HAP-1 (cell line): ENCODE results near the gene HMGXB4.

Source experiments
- DNase-seq, 2 experiments: peaks; one replicate each; pipeline ENCODE4 v3.0.0-alpha.2; 2016 to 2020; ENCODE audit warnings: low spot score in 2 of 2
- H3K27me3 ChIP-seq: fragments of 250-450 bp; sonication (Bioruptor Pico); 2 replicates; pipeline ENCODE4 v1.5.1; 2020; ENCODE audit warnings: low read depth, mild to moderate bottlenecking, moderate library complexity
- H3K36me3 ChIP-seq: fragments of 250-450 bp; sonication (Bioruptor Pico); replicated peaks from 2 replicates; pipeline ENCODE4 v1.5.1; 2020; ENCODE audit warnings: mild to moderate bottlenecking
- H3K4me1 ChIP-seq: fragments of 250-450 bp; sonication (Bioruptor Pico); 2 replicates; pipeline ENCODE4 v1.5.1; 2020; ENCODE audit warnings: mild to moderate bottlenecking
- H3K4me3 ChIP-seq: fragments of 250-450 bp; sonication (Bioruptor Pico); 2 replicates; pipeline ENCODE4 v1.5.1; 2020; ENCODE audit warnings: mild to moderate bottlenecking, moderate library complexity
- H3K9me3 ChIP-seq: fragments of 250-450 bp; sonication (Bioruptor Pico); 2 replicates; pipeline ENCODE4 v1.5.1; 2020; ENCODE audit warnings: mild to moderate bottlenecking, moderate library complexity
- in situ Hi-C: fragments of 300-500 bp; cut with MboI; formaldehyde crosslinking; loops from 3 replicates; pipeline ENCODE4 v1.14.3; 2020; ENCODE audit warnings: low sequenced_read_pairs, inconsistent platforms, mixed read lengths

Gene HMGXB4, protein sequence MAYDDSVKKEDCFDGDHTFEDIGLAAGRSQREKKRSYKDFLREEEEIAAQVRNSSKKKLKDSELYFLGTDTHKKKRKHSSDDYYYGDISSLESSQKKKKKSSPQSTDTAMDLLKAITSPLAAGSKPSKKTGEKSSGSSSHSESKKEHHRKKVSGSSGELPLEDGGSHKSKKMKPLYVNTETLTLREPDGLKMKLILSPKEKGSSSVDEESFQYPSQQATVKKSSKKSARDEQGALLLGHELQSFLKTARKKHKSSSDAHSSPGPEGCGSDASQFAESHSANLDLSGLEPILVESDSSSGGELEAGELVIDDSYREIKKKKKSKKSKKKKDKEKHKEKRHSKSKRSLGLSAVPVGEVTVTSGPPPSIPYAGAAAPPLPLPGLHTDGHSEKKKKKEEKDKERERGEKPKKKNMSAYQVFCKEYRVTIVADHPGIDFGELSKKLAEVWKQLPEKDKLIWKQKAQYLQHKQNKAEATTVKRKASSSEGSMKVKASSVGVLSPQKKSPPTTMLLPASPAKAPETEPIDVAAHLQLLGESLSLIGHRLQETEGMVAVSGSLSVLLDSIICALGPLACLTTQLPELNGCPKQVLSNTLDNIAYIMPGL

GRCh38 chr22:35257321-35258190 lies at the start of gene HMGXB4:
Gene HMGXB4 (plus strand): TSS chr22:35257493. CDS start chr22:35262391, 4,898 bp downstream.
- peak; percentile 80 to 90 for DNase-seq
- H3K4me3 ChIP-seq = peak within 1 kb of the TSS; percentile 67
- in situ Hi-C loops = no loop called here
- H3K4me1 ChIP-seq = peaks cover 8% of the 10 kb centered on the region; the same call in 1 of the 2 replicates
- no peaks in the 10 kb centered on the region for H3K27me3 ChIP-seq
- peaks cover 8% of the 10 kb centered on the region for H3K36me3 ChIP-seq
- H3K9me3 ChIP-seq = no peaks in the 10 kb centered on the region

DNA sequence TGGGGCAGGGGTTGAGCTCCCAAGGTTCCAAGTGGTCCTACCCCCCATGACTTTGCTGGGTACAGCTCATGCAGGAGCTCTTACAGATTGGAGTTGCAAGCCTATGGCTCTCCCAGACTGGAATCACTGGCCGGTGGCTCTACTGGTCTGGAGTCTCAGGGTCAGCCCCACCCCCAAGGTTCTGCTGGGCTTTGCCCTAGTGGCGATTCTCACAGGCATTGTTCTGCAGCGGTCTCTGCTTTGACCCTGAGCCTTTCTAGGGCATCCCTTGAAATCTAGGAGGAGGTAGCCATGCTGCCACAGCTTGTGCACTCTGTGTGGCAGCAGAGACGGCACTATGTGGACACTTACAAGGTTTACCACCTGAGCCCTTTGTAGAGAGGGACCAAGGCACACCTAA lies 49.3 kb upstream of the HMGXB4 start:
- H3K27me3 ChIP-seq = 0 out of 2 replicates have a peak, but pooled peaks cover 4% of the 10 kb centered on the region
- H3K4me3 ChIP-seq = no peak overlapping the region
- H3K9me3 ChIP-seq = no peaks in the 10 kb centered on the region
- no peak for DNase-seq
- H3K4me1 ChIP-seq = no peaks in the 10 kb centered on the region
- in situ Hi-C loops = no loop called here
- H3K36me3 ChIP-seq = no peaks in the 10 kb centered on the region

DNA sequence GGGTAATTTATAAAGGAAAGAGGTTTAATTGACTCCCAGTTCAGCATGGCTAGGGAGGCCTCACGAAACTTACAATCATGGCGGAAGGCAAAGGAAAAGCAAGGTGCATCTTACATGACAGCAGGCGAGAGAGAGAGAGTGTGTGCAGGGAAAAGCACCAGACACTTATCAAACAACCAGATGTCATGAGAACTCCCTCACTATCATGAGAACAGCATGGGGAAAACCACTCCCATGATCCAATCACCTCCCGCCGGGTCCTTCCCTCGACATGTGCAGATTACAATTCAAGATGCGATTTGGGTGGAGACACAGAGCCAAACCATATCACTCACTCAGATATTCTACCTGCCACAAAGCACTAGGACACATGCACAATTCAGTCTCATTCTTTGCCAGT lies 48.1 kb upstream of the HMGXB4 start:
- 0 out of 2 replicates have a peak, but pooled peaks cover 4% of the 10 kb centered on the region for H3K27me3 ChIP-seq

DNA sequence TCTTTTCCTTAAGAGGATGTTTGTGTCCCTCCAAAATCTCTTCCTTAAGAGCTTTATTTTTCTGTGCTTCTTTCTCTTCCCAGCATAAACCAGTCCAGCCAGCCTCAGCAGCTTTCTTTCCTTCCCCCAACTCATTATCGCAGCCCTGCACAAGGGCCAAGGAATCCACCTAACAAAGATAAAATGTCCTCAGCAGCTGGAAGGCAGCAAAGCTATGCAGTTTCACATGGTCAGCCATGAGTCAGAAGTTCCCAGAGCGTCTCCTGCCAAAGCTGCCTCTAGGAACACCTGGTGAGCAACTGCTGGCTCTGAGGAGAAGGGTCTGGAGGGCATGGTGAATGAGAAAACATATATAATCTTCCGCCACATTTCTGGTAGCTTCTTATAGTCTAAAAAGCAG lies 45.3 kb upstream of the HMGXB4 start:
- no peak for DNase-seq
- Histone ChIP-seq H3K27me3 (0 out of 2 replicates have a peak, but pooled peaks cover 2% of the 10 kb centered on the region), H3K4me1 (no peaks in the 10 kb centered on the region), H3K36me3 (no peaks in the 10 kb centered on the region), H3K9me3 (no peaks in the 10 kb centered on the region), H3K4me3 (no peak overlapping the region)
- in situ Hi-C loops = no loop called here

More for the DNA sequence above, 48.1 kb upstream of the HMGXB4 start:
- in situ Hi-C loops = no loop called here
- Histone ChIP-seq H3K4me1 (no peaks in the 10 kb centered on the region), H3K9me3 (no peaks in the 10 kb centered on the region), H3K36me3 (no peaks in the 10 kb centered on the region), H3K4me3 (no peak overlapping the region)
- no peak for DNase-seq

- Histone ChIP-seq H3K4me1 (no peaks in the 10 kb centered on the region), H3K9me3 (no peaks in the 10 kb centered on the region), H3K27me3 (0 out of 2 replicates have a peak, but pooled peaks cover 2% of the 10 kb centered on the region), H3K36me3 (no peaks in the 10 kb centered on the region), H3K4me3 (no peak overlapping the region)
- in situ Hi-C loops = no loop called here
- no peak for DNase-seq
Observed at GRCh38 chr22:35212996-35213395, 44.3 kb upstream of the HMGXB4 start.

GRCh38 chr22:35214968-35215367 lies 42.3 kb upstream of the HMGXB4 start:
- H3K36me3 ChIP-seq = no peaks in the 10 kb centered on the region
- DNase-seq = no peak
- no peaks in the 10 kb centered on the region for H3K9me3 ChIP-seq
- no peaks in the 10 kb centered on the region for H3K4me1 ChIP-seq
- in situ Hi-C loops = no loop called here
- H3K4me3 ChIP-seq = no peak overlapping the region
- H3K27me3 ChIP-seq = no peaks in the 10 kb centered on the region; the same call in 1 of the 2 replicates

DNA sequence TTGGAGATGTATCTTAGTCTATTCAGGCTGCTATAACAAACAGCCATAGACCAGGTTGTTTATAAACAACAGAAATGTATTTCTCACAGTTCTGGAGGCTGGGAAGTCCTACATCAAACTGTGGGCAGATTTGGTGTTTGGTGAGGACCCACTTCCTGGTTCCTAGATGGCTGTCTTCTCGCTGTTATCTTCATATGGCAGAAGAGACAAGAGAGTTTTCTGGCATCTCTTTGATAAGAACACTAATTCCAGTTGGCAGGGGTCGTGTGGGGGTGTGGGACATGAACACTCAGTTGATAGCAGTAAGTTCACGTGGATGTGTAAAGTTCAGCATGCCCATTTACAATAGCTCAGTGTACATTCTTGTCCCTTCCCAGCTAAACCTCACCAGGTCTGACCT lies 41.3 kb upstream of the HMGXB4 start:
- H3K36me3 ChIP-seq = no peaks in the 10 kb centered on the region
- in situ Hi-C loops = no loop called here

DNA sequence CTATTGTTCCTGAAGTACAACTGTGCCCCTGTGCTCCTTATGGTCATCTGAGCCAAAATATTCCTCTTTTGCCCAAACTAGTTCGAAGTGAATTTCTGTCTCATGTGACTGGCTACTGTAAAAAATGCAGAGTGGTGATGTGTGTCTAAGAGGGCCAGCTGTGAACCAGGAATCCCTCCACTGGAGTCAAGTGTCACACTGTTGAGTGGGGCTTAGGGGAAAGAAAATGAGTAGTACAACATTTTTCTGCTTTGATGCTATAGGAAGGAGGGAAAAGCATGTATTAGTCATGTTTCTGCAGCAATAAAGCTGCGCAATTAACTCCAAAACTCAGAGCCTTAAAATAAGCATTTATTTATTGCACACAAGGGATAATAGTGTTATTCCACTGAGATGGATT lies 39.8 kb upstream of the HMGXB4 start:
- no peaks in the 10 kb centered on the region for H3K36me3 ChIP-seq
- no peaks in the 10 kb centered on the region for H3K4me1 ChIP-seq
- H3K4me3 ChIP-seq = no peak overlapping the region
- H3K9me3 ChIP-seq = no peaks in the 10 kb centered on the region
- in situ Hi-C loops = no loop called here
- DNase-seq = no peak
- no peaks in the 10 kb centered on the region; the same call in 1 of the 2 replicates for H3K27me3 ChIP-seq

More for the DNA sequence above, 41.3 kb upstream of the HMGXB4 start:
- no peak overlapping the region for H3K4me3 ChIP-seq
- H3K4me1 ChIP-seq = no peaks in the 10 kb centered on the region
- H3K27me3 ChIP-seq = no peaks in the 10 kb centered on the region; the same call in 1 of the 2 replicates
- no peaks in the 10 kb centered on the region for H3K9me3 ChIP-seq
- DNase-seq = no peak

- Histone ChIP-seq H3K36me3 (no peaks in the 10 kb centered on the region), H3K27me3 (no peaks in the 10 kb centered on the region; the same call in 1 of the 2 replicates), H3K9me3 (no peaks in the 10 kb centered on the region), H3K4me1 (no peaks in the 10 kb centered on the region), H3K4me3 (no peak overlapping the region)
- in situ Hi-C loops = no loop called here
- no peak for DNase-seq
Observed at GRCh38 chr22:35218079-35218478, 39.2 kb upstream of the HMGXB4 start.

- Histone ChIP-seq H3K4me1 (no peaks in the 10 kb centered on the region), H3K9me3 (no peaks in the 10 kb centered on the region), H3K4me3 (no peak overlapping the region), H3K36me3 (no peaks in the 10 kb centered on the region), H3K27me3 (no peaks in the 10 kb centered on the region; the same call in 1 of the 2 replicates)
- DNase-seq = no peak
- in situ Hi-C loops = no loop called here
Observed at GRCh38 chr22:35219012-35219411, 38.3 kb upstream of the HMGXB4 start.

DNA sequence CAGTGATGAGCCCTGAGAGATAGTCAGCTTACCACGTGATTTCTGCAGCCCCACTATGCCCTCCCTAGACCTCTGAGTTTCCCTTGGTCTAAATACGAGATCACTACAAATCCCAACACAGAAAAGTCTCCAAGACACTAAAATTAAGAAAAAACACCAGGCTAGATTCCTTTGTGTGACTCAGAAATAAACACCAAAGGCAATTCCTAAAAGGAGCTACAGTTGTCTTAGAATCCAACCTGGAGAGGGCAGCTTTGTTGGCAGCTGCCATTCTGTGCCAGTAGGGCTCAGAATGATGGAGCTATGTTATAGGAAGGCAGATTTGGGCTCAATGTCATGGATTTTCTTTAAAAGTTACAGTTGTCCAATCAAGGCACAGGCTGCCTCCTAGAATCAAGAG lies 37.1 kb upstream of the HMGXB4 start:
- no peaks in the 10 kb centered on the region for H3K9me3 ChIP-seq
- H3K27me3 ChIP-seq = no peaks in the 10 kb centered on the region; the same call in 1 of the 2 replicates
- no peak for DNase-seq
- in situ Hi-C loops = no loop called here
- no peak overlapping the region for H3K4me3 ChIP-seq
- H3K4me1 ChIP-seq = no peaks in the 10 kb centered on the region
- H3K36me3 ChIP-seq = no peaks in the 10 kb centered on the region

DNA sequence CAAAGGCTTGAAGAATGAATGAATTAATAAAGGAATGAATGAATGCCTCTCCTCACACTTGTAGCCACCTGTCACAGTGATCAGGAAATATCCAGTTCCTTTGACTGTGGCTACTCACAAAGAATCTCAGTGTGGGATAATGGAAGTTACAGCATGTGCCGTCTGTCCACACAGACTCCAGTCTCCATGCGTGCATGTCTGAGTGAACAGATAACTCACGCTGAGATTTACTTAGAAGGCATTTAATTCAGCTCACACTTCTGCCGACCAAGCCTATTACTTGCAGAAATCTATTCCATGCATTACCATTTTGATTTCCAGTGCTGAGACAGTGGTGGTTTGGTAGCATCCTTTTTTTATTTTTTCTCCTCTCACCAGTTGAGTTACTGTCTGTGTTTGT lies 32.3 kb upstream of the HMGXB4 start:
- no peak overlapping the region for H3K4me3 ChIP-seq
- H3K9me3 ChIP-seq = no peaks in the 10 kb centered on the region
- H3K27me3 ChIP-seq = no peaks in the 10 kb centered on the region
- in situ Hi-C loops = no loop called here
- DNase-seq = no peak
- no peaks in the 10 kb centered on the region for H3K36me3 ChIP-seq
- H3K4me1 ChIP-seq = no peaks in the 10 kb centered on the region

DNA sequence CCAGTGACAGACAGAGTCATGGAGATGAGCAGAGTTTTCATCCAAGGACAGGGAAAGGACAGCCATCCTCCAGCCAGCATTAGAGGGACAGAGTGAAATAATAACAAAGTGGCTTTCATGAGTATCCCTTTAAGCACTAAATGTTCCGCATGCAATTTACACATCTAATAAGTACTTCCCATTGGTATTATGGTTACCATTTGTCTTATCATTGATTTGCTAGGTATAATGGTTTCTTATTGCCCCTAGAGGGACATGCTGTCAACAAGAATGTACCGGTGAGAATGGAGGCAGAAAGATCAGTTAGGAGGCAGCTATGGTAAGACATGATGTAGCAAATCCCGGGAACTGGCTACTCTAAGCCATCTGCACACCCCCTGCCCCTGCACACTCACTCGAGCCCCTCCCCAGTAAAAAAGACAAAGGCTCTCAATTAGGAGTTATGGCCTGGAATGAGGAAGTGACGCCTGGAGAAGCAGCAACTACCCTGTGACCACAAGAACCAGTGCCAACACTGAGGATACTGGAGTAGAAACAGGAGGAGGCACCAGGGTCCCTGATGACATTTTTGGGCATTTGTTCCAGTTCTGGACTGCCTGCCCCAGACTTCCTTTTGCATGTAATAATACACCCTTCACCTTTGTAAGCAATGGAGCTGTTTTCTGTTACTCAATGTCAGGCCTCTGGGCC lies 30.2 kb upstream of the HMGXB4 start:
- Histone ChIP-seq H3K9me3 (no peaks in the 10 kb centered on the region), H3K4me1 (no peaks in the 10 kb centered on the region), H3K36me3 (no peaks in the 10 kb centered on the region), H3K4me3 (no peak overlapping the region), H3K27me3 (0 out of 2 replicates have a peak, but pooled peaks cover 5% of the 10 kb centered on the region)
- in situ Hi-C loops = no loop called here
- DNase-seq = no peak
